HG02678 (cell line): ENCODE measurements around the gene FXN.
A peak's percentile ranks its signal among the peaks of the same experiment; 100 is the strongest.
"Not testable (repeated sequence)": the region's sequence is repeated elsewhere in the genome, so short reads cannot be mapped to it uniquely, and the experiment has no call there.

ENCODE experiments used
- ATAC-seq: cut with Tn5 transposase; IDR thresholded peaks from one replicate; pipeline ENCODE4 v1.9.1; 2021; ENCODE audit warnings: mild to moderate bottlenecking, moderate library complexity; ENCODE audit not compliant: unreplicated experiment

The FXN gene

DNA sequence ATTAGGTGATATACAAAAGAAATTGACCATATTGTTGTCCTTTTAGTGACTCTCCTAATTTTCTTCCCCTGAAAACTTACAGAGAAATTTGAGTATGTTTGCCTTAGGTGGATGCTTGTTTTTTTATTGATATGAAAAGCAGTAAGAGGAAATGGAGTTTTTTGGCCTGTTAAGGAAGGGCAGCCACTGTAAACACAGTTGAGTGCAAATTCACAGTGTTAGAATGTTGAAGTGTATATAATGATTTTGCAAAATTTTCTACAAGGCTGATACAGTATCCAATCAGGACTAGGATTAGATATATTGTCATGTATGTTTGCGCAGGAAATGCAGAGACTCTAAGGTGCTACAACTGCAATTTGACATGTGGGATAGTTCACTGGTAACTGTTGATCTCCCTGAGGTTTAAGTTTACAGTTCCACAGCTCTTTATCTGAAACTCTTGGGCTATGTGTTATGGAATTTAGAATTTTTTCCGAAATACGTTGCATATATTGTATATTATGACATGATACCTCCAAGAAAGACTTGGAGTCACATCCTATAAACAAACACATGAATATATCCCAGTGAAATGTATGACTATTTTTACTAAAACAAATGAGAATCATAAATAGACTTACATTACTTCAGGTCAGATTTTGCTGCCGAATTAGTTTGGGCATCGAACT, 62.5 kb downstream of the FXN start:
- no peak for ATAC-seq

DNA sequence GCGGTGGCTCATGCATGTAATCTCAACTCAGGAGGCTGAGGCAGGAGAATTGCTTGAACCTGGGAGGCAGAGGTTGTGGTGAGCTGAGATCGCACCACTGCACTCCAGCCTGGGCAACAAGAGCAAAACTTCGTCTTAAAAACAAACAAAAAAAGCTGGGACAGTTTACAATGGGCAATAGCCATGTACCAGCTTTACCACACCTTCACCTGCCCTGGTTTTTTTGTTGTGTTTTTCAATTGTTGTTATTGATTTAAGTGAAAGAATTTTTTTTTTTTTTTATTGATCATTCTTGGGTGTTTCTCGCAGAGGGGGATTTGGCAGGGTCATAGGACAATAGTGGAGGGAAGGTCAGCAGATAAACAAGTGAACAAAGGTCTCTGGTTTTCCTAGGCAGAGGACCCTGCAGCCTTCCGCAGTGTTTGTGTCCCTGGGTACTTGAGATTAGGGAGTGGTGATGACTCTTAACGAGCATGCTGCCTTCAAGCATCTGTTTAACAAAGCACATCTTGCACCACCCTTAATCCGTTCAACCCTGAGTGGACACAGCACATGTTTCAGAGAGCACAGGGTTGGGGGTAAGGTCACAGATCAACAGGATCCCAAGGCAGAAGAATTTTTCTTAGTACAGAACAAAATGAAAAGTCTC, 67.9 kb downstream of the FXN start:
- ATAC-seq = not testable (repeated sequence)

DNA sequence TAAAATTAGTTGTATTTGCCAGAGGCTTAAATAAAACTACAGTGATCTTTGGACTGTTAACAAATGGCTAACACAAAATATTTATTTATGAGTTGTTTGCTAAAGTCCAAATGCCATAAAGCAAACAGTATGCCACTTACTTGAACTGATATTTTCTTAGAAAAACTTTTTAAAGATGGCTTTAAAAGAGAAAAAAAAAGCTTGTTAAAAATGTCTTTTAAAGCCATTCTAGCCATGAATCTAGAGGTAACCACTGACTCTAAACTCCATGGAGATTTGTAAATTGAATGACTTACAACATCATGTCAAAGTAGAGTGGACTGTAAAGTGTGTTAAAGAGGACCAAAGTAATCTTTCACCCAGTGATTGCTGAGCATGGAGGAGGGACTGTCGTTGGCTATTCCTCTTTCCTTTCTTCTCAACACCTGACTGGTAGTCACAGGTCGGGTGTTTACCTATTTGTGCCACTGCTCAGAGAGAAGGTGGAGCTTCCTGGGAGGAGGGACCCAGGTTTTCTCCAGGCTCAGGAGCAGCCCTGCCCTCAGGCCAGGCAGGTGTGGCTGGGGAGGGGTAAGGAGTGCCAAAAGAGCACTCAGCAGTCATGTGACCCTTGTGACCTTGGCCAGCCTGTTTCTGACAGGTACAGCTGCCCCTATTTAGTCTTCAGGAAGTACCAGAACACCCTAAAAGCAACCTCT, 69.4 kb downstream of the FXN start:
- ATAC-seq = no peak

DNA sequence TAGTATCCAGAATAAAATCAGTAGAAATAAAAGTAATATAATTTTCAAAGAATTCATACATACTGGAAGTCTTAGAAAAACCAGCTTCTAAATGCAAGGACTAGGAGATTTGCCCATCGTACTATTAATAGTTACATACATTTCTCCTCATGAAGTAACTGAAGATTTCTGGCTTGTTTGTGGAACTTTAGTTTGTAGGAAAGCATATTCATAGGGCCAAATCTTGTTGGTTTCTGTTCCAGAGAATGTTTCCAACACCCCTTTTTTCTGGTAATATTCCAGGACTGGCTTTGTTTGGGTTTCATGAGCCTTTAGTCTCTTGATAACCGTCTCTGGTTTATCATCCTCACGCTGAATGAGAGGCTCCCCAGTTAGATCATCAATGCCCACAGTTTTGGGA, 72.2 kb downstream of the FXN start:
- ATAC-seq = no peak

DNA sequence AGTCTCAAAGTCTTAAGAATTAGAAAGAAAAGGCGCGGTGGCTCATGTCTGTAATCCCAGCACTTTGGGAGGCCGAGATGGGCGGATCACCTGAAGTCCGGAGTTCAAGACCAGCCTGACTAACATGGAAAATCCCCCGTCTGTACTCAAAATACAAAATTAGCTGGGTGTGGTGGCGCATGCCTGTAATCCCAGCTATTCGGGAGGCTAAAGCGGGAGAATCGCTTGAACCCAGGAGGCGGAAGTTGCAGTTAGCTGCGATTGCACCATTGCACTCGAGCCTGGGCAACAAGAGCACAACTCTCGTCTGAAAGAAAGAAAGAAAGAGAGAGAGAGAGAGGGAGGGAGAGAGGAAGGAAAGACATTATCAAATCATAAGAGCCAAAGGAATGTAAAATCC, 73.2 kb downstream of the FXN start:
- not testable (repeated sequence) for ATAC-seq

DNA sequence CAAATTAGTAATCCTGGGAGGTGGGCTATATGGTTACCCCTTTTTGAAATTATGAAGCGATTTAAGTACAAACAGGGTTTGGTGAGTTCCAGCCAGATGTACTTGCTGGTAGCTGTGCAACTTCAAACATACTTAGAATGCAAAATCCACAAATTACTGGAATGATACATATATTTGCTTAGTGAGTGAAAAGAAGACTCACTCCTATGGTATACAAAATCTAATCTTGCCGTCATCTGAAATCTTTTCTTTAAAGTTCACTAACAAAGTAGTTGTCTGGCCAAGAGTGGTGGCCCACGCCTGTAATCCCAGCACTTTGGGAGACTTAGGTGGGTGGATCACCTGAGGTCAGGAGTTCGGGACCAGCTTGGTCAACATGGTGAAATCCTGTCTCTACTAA, 73.6 kb downstream of the FXN start:
- ATAC-seq = no peak

DNA sequence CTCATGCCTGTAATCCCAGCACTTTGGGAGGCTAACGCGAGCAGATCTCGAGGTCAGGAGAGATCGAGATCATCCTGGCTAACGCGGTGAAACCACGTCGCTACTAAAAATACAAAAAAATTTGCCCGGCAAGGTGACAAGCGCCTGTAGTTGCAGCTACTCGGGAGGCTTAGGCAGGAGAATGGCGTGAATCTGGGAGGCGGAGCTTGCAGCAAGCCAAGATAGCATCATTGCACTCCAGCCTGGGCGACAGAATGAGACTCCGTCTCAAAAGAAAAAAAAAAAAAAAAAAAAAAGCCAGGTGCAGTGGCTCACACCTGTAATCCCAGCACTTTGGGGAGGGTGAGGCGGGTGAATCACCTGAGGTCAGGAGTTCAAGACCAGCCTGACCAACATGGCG, 77.1 kb downstream of the FXN start:
- ATAC-seq = not testable (repeated sequence)

DNA sequence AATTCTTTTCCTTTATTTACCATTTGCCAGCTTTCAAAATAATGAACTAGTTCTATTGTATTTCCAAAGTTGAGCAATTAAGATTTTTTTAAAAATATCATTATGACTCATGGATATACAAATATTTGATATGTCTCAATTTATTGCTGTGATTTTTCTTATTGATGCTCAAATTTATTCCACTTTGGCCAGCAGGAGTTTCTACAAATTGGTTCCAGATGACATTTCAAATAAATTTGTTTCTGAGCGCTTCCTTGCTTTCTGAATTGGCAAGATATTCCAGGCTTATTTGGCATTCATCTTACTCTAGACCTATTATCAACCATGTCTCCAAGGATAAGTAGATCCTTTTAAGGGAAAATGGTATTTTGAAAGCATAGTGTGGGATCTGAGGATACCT, 80.1 kb downstream of the FXN start:
- ATAC-seq = no peak

DNA sequence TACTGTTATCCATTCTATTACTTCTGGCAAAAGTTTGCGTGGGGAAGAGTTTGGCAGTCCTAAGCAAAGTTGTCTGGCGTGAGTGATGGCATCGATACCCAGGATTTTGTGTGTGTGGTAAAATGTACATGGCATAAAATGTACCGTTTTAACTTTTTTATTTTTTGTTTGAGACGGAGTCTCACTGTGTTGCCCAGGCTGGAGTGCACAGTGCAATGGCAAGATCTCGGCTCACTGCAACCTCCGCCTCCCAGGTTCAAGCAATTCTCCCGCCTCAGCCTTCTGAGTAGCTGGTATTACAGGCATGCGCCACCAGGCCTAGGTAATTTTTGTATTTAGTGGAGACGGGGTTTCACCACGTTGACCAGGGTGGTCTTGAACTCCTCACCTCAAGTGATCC, 83.1 kb downstream of the FXN start:
- ATAC-seq = no peak

DNA sequence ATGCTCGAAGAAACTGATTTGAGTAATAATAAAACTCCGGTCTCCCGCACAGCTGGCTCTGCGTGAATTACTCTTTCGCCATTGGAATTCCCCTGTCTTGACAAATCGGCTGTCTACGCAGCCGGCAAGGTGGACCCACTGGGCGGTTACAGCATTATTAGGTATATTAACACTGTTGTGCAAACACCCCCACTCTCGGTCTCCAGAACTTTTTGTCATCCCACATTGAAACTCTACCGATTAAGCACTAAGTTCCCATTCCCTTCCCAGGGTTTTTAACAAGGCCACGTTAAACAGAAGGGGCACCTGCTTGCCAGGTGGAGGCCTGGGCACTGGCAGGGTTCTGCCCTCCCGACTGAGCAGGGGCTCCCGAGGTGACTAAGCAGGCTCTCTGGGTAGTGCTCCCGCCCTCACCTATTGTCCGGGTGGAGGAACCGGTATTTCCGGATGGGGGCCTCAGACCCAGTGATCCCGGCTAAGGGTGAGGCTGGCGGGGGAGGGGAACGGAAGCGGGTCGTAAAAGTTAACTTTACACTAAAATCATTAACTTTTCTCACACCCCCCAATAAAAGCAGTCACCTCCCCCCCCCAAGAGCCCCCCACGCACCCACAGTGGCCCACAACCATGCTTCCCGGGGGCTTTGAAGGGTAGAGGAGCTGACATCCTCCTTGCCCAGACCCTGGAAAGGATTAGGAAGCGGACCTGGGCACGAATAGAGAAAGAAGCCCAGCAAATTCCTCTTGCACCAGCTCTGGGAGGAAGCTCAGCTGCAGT, 85.0 kb downstream of the FXN start:
- ATAC-seq = no peak

DNA sequence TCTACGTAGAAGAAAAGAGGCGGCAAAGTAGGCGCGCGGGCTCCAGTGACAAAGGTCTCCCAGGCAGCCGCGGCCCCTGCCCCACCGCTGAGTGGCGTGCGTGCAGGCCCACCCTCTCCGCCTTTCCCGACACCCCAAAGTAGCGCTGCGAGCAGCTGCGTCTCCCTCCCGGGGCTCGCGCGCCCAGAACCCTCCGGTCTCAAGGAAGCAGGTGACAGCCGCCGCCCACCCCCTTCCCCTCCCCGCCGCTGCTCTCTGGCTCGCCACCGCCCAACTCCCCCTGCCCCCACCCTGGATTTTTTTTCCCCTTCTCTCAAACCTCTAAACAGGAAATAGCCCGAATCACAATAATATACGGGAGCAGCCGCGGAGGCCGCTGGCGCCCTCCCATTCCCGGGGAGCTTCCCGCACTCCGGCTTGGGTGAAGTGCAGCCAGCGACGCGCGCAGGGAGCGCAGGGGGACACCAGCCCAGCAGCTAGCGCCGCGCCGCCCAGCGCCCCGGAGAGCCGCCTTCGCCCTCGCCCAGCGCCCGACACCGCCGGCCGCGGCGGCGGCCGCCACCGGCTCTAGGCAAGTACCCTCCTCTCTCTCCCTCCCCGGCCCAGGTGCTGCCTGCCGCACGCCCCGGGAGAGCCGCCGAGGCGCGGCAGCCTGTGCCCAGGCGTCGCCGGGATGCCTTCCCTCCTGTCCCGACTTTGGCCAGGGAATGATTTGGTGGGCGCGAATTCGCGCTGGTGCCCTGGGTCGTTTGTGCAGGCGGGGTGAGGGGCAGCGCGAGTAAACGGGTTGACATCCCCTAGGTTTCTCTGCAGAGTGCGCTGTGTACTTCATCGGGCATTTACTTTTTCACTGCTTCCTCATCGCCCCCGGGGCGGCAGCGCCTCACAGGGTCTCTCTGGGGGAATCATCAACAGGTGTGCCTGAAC, 85.9 kb downstream of the FXN start:
- ATAC-seq = peak; percentile 61

DNA sequence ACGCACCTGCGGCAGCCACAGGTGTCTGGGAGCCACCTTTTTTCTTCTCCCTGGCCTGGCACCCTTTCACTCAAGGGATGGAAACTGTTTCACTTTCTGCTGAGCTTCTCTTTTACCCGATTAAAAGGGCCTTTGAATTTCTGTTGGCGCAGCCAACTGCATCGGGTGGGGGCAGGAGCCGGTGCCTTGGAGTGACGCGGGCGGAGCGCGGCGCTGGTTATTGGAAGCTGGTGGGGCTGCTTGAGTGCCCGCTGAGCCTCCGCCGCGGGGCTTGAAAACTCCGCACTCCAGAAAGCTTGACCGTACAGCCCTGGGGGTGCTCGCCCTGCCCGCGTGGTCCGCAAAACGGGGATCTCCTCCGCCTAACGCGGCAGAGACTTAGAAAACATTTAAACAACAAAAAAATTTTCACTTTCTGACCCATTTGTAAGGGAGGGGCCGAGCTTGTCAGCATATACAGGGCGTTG, 86.6 kb downstream of the FXN start:
- ATAC-seq = peak; percentile 51

DNA sequence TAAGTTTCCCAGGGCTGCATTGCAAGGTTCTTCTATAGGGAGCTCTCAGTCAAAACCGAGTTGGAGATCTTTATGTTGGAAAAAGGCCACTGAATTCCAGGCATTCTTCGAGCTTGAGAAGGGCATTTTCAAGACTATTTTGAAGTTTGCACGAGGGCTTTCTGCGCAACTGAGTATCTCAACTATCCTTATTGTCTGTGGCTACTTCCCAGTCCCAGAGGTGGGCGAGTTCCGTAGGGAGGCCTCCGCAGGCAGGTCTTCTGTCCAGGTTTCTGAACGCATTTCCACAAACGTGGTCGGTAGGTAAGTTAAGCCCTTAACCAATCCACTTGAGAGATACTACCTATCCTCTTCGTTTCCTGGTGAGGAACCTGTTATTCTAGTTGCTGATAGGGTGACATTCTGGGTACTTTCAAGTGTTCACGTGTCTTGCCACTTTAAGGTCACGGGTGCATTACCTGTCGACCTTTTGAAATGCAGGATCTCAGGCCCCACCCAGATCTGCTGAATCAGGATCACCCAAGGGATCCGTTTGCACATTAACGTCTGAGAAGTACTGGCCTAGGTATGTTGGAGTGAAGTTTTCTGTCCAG, 87.1 kb downstream of the FXN start:
- no peak for ATAC-seq

DNA sequence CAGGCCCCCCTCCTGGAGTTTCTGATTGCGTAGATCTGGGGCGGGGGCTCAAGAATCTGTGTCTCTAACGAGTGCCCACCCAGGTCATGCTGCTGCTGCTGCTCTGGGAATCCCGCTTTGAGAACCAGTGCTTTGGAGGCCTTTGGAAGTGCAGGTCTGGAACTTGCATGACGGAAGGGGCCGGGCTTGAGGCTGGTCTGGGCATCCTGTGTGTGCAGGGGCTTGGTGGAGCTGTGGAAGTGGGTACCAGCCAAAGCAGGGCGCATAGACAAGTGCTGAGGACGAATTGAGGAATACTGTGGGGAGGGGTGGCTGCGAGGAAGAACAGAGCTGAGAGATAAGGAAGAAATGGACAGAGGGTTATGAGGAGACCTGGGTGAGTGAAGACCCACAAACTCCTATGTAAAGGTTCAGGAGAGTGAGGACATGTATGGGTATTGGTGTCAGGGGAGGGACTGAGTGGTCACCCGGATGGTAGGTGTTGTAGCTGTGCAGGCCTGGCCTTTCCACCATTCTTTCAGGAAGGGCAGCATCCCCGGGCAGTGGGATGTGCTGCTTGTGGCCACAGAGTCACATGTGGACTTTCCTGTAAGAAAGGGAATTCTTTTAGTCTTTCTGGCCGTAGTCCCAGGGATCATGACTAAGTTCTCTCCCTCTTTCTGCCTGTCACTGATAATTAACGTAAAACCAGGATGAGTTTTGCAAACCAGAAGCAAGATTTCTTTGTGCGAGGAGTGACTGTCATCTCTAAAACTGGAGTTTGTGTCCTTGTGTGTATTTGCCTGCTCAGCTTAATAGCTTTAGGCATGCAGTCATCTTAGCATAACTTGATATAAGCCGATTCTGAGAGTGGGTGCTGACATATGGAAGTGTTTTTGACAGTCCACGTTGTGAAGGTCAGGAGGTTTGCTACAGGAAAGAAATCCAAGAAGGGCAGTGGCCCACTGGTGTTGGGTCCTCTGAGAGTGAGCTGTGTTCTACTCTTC, 95.2 kb downstream of the FXN start:
- ATAC-seq = no peak

DNA sequence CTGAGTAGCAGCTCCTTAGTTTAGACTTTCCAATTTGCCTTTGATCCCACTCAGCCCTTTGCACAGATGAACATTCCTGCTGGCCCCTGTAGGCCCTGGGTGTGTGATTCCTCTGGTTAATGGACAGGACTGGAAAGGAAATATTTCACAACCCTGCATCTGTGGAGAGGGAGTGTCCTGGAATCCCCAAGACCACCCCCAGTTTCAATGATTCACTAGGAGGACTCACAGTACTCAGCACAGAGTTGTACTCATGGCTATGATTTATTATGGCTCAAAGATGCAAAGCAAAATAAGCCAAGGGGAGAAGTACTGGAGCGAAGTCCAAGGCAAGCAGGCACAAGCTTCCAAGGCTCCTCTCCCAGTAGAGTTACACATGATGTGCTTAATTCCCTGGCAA, 96.1 kb downstream of the FXN start:
- no peak for ATAC-seq

DNA sequence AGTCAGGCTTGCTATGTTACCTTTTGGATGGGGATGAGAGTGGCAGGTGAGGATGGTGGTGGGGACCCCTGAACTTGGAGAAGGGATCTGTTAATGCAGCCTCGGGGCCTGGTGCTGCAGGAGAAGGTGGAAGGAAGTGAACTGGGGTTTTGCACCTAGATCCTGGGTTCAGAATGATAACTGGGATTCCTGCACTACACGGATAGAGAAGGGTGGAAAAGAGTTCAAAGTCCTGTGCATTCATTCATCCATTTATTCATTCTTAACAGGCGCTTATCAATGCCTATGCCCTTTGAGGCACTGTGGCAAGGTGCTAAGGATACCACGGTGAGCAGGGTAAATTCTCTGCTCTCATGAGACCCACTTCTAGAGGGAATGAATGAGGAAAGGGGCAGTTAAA, 96.8 kb downstream of the FXN start:
- no peak for ATAC-seq

DNA sequence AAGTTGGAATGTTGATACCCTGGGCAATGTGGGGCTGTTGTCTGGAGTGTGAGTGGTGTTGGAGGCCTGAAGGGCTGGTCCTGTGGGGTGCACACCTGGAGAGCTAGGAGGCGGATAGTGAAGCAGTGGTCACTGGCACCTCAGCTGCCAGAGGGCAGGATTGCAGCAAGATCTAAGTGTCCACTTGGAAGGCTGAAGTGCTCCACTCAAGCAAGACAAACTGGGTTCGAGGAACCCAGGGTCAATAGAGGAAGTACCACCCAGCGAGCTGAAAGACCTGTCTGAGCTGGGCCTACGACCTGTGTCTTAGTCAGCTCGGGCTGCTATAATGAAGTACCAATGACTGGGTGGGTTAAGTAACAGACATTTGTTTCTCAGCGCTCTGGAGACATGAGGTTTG, 98.9 kb downstream of the FXN start:
- no peak for ATAC-seq

DNA sequence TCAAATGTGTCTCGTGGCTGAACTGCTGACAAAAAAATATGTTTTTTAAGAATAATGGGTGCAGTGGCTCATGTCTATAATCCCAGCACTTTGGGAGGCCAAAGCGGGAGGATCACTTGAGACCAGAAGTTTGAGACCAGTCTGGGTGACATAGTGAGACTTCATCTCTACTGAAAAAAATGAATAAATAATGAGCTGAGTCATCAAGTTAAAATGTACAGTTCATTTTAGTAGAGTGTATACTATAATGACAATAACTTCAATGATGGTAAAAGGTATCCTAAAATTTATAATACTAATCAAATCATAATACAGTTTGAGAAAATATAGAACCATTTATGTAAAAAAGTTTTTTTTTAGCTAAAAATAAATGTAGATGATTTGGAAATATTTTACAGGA, 100.6 kb downstream of the FXN start:
- ATAC-seq = no peak

DNA sequence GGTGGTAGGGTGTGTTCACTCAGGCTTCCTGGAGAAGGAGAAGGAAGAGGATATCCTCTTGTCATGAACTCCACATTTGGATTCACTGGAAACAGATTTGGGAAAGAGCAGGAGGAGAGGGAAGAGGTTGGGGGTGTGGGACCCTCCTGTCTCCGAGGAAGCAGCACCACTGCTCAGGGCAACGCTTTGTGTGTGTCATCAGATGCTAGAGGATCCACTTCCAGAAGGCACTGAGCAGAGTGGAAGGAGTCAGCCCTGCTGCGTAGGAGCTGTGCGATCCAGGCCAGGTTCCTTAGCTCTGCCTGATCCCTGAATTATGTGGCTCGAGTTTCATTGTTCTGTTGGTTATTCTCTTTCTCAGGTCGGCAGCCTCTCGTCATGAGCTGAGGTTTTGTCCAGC, 101.2 kb downstream of the FXN start:
- ATAC-seq = no peak
